OCI-LY7 (cell line): ENCODE results near the gene TMC5. TPM values are rescaled to one million over a fixed set of nuclear protein-coding genes. Genes with fewer than 3 reads are reported as not detected.

Experiments used
- BruUV-seq: library from RNA; stranded (reverse); fragments of 400-500 nt; replicated peaks from 2 replicates; lab custom pipeline; 2021; lab: Mats Ljungman, UMichigan
- CTCF ChIA-PET: fragments of 300-600 bp; sonication (Branson Sonifier 250); formaldehyde crosslinking; loops from one replicate; lab custom pipeline; 2022; ENCODE audit warnings: antibody characterized with exemption; ENCODE audit not compliant: unreplicated experiment; lab: Charles Lee
- POLR2A ChIA-PET: fragments of 300-600 bp; sonication (Branson Sonifier 250); formaldehyde crosslinking; loops from one replicate; lab custom pipeline; 2022; ENCODE audit warnings: antibody characterized with exemption; lab: Charles Lee
- DNase-seq: peaks from one replicate; pipeline ENCODE4 v3.0.0-alpha.2; 2015; ENCODE audit warnings: low spot score
- H2AFZ ChIP-seq: fragments of 200-600 bp; sonication (generic), shearing (Covaris generic); 2 replicates; pipeline ENCODE4 v1.6.1; 2014; ENCODE audit warnings: mild to moderate bottlenecking, antibody characterized with exemption, low read length, moderate library complexity
- H3K27ac ChIP-seq: fragments of 200-600 bp; sonication (generic); 2 replicates; pipeline ENCODE4 v1.5.1; 2014; ENCODE audit warnings: mixed run types, low read depth, mild to moderate bottlenecking, moderate library complexity, low read length, inconsistent platforms; ENCODE audit not compliant: poor library complexity, severe bottlenecking
- H3K36me3 ChIP-seq: fragments of 200-600 bp; sonication (generic); 2 replicates; pipeline ENCODE4 v1.6.1; 2014; ENCODE audit warnings: mild to moderate bottlenecking, antibody characterized with exemption, low read length, moderate library complexity, mixed read lengths; ENCODE audit not compliant: insufficient read depth
- H3K4me1 ChIP-seq: fragments of 200-600 bp; sonication (generic); 2 replicates; pipeline ENCODE4 v1.5.1; 2014; ENCODE audit warnings: mild to moderate bottlenecking, low read length; ENCODE audit not compliant: insufficient read depth, poor library complexity, severe bottlenecking
- H3K4me2 ChIP-seq: fragments of 200-600 bp; sonication (generic); 2 replicates; pipeline ENCODE4 v1.6.1; 2014; ENCODE audit warnings: mild to moderate bottlenecking, low read length
- H3K4me3 ChIP-seq: fragments of 200-600 bp; sonication (generic); 2 replicates; pipeline ENCODE4 v1.5.1; 2014; ENCODE audit warnings: mild to moderate bottlenecking, low read depth, low read length; ENCODE audit not compliant: poor library complexity, severe bottlenecking
- H3K79me2 ChIP-seq: fragments of 200-600 bp; sonication (generic); 2 replicates; pipeline ENCODE4 v1.6.1; 2016; ENCODE audit warnings: low read depth, mild to moderate bottlenecking, low read length, moderate library complexity, mixed read lengths; ENCODE audit not compliant: insufficient read depth
- H3K9me2 ChIP-seq: fragments of 200-600 bp; sonication (generic); 2 replicates; pipeline ENCODE4 v1.6.1; 2016; ENCODE audit warnings: mild to moderate bottlenecking, low read length, mixed read lengths; ENCODE audit not compliant: insufficient read depth
- H3K9me3 ChIP-seq: fragments of 200-600 bp; sonication (generic); 2 replicates; pipeline ENCODE4 v1.6.1; 2014; ENCODE audit warnings: mild to moderate bottlenecking, mixed run types, low read length, mixed read lengths
- H4K20me1 ChIP-seq: fragments of 200-600 bp; sonication (generic); 2 replicates; pipeline ENCODE4 v1.6.1; 2014; ENCODE audit warnings: mild to moderate bottlenecking, antibody characterized with exemption, low read length, moderate library complexity, mixed read lengths; ENCODE audit not compliant: insufficient read depth
- CTCF ChIP-seq: fragments of 200-600 bp; sonication (generic); conservative IDR thresholded peaks from 2 replicates; pipeline ENCODE4 v1.5.1; 2014; ENCODE audit warnings: mild to moderate bottlenecking, antibody characterized with exemption, low read length, moderate library complexity, mixed read lengths
- EZH2phosphoT487 ChIP-seq: fragments of 200-600 bp; sonication (generic); IDR thresholded peaks from 2 replicates; pipeline ENCODE4 v1.6.1; 2018; ENCODE audit warnings: low read depth, borderline replicate concordance, mild to moderate bottlenecking, mixed run types, antibody characterized with exemption, low read length, moderate library complexity, mixed read lengths
- intact Hi-C: fragments of 100-400 bp; cut with micrococcal nuclease; formaldehyde crosslinking; loops from one replicate; pipeline ENCODE4 v1.10.0; 2022; ENCODE audit not compliant: unreplicated experiment
- total RNA-seq, 2 experiments: library from RNA; depleted of rRNA in 1 of 2; stranded (reverse); fragments of >200 nt in 1 of 2; shearing (Covaris generic) in 1 of 2; gene quantifications; 2 replicates each; pipeline ENCODE4 v1.2.3, GENCODE V29; 2014 to 2022

Gene TMC5
- total RNA-seq, 2 experiments from 2014 or later: not detected

DNA sequence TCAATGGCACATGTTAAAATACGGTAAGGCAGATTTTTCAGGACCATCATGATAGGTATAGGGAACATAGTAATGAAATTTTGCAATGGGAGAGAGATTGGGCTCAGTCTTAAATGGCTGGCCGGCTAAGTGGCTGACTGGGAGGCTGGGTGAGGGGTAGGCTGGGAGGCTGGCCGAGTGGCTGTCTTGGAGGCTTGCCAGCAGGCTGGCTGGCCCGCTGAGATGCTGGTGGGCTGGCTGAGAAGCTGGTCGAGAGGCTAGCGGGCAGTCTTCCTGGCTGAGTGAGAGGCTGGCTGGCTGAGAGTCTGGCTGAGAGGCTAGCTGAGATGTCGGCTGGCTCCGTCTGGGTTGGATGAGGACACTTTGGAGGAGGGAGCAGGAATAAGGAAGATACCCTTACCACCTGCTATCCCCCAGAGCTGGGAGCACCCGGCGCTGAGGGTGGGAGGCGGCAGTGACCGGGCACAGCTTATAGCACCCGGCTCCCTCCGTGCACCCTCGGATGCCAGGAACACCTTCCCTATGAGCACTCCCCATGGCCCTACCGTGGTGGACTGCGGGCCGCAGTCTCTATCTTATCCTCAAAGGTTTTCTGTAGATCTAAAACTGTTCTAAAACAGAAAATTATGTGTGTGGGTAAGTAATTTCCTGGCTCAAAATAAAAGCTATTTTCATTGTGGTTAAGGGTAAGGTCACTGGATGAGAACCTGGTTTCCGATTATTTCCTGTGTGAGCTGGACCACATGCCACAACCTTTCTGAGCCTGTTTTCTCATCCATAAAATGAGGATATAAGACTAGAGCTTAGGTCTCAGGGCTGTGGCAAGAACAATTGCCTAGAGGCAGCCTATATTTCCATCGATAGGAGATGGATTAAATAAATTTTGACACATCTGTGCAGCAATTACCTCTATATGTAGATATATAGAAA lies 34.5 kb upstream of the TMC5 start:
- Histone ChIP-seq H3K9me2 (no peaks in the 10 kb centered on the region), H4K20me1 (no peaks in the 10 kb centered on the region), H3K4me1 (peaks cover 38% of the 10 kb centered on the region), H3K4me3 (no peak overlapping the region), H3K79me2 (no peaks in the 10 kb centered on the region), H3K27ac (no peak overlapping the region), H3K36me3 (no peaks in the 10 kb centered on the region), H3K9me3 (no peaks in the 10 kb centered on the region), H3K4me2 (0 out of 2 replicates have a peak overlapping the region, but pooled peaks have one; percentile 17), H2AFZ (peak overlapping the region; percentile 28; the same call in 1 of the 2 replicates)
- BruUV-seq: no TSS peak
- CTCF ChIA-PET: no interaction called here
- no peak for DNase-seq
- intact Hi-C loops: no loop called here
- POLR2A ChIA-PET: no interaction called here
- TF ChIP-seq EZH2phosphoT487 (no peak), CTCF (no peak)

DNA sequence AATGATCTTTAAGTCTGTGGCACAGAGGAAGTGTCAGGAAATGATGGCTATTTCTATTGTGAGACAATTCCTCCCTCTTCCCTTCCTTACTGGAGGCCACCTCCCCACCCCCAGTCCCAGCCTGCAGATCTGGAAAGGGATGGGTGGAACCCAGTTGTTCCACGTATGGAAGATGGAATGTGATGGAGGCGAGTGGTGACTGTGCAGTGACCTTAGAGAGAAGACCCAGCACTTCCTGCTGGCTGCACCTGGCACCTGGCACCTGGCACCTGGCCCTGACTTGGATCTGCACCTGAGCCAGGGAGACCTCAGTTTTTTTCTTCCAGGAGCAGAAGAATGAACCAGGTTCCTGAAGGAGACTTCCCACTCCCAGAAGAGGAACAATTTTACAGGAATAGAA lies 33.0 kb upstream of the TMC5 start:
- Histone ChIP-seq H2AFZ (no peak overlapping the region), H3K27ac (no peak overlapping the region), H3K4me3 (no peak overlapping the region), H3K36me3 (no peaks in the 10 kb centered on the region), H3K9me2 (no peaks in the 10 kb centered on the region), H3K4me2 (no peak overlapping the region), H3K4me1 (peaks cover 36% of the 10 kb centered on the region), H3K9me3 (no peaks in the 10 kb centered on the region), H3K79me2 (no peaks in the 10 kb centered on the region), H4K20me1 (no peaks in the 10 kb centered on the region)
- ChIA-PET CTCF (no interaction called here), POLR2A (no interaction called here)
- BruUV-seq: no TSS peak
- peak; percentile 13 for DNase-seq
- TF ChIP-seq EZH2phosphoT487 (no peak), CTCF (no peak)
- intact Hi-C loops: no loop called here

DNA sequence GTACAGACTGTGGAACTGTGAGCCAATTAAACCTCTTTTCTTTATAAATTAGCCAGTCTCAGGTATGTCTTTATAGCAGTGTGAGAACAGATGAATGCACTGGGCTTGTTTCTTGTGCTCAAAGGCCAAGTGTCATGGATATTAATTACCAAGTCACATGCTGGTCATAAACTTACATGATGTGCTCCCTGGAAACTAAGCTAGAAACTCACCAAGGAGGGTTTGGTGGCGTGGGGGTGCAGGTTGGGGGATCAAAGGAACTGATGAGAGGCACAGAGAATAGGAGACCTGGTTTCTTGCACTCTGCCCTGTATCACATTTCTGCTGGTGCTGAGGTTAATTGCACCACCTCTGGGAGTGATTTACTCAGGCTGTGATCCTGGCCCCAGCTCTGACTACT lies 31.2 kb upstream of the TMC5 start:
- H3K9me3 ChIP-seq: no peaks in the 10 kb centered on the region
- peaks cover 20% of the 10 kb centered on the region for H3K4me1 ChIP-seq
- no peak overlapping the region for H2AFZ ChIP-seq
- H4K20me1 ChIP-seq: no peaks in the 10 kb centered on the region
- H3K4me3 ChIP-seq: no peak overlapping the region
- ChIA-PET CTCF (no interaction called here), POLR2A (no interaction called here)
- BruUV-seq: no TSS peak
- no peak overlapping the region for H3K4me2 ChIP-seq
- H3K27ac ChIP-seq: no peak overlapping the region
- no peak for DNase-seq
- H3K9me2 ChIP-seq: no peaks in the 10 kb centered on the region
- no peak for TF ChIP-seq CTCF
- no peak for TF ChIP-seq EZH2phosphoT487
- no peaks in the 10 kb centered on the region for H3K36me3 ChIP-seq
- H3K79me2 ChIP-seq: no peaks in the 10 kb centered on the region
- intact Hi-C loops: no loop called here
